ENCODE data around the gene HS6ST2.

HS6ST2 gene

DNA sequence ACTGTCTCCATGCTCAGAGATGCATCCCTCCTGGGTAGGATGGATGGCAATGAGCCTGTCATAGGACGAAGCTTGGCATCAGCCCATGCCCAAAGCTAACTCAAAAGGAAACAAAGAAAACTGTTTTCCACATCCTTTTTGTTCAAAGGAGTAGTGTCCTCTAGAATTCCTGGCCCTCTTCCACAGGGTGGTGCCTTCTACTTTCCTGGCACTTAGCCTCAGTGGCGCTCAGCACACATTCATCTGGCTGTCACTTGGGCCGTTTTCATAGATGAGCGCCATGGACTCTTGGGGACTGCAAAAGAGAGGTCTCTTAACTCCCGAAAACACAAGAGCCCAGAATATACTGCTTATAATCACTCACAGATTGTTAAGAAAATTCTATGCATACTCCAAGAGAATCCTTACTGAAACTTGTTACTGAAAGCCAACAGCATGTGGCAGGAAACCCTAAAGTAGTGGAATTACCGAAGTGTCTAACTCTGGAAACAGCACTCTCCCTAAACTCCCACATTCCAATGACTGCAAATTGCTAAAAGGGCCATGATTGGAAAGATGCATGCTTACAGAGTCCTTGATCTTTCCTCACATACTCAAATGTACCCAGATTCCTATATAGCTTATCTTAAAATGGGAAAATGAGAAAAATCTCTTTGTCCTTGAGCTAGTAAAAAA is 110.0 kb downstream of the HS6ST2 start:
- no peak for DNase-seq (ENCODE audit: low spot score)

DNA sequence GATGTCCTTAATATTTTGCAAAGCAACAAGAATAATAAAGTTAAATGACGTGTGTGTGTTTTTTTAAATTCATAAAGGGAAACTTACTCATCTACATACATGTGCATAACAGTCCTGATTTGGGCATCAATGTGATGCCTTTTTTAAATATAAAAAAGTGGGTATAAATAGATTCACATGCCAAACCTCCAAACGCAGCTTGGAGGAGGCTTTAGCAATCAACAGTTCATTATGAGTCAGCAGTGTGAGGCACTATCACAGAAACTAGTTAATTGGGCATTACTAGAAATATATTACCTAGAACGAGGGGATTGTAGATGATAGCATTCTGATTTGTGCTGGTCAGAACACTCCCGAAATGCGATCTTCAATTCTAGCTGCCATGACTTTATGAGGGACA is 115.1 kb downstream of the HS6ST2 start:
- no peak for DNase-seq (ENCODE audit: low spot score)

- DNase-seq (ENCODE audit: low spot score): no peak
Observed at GRCh38 chrX:132842460-132843238, 115.8 kb downstream of the HS6ST2 start.

GRCh38 chrX:132837967-132838366 is 120.5 kb downstream of the HS6ST2 start:
- no peak for DNase-seq (ENCODE audit: low spot score)

DNA sequence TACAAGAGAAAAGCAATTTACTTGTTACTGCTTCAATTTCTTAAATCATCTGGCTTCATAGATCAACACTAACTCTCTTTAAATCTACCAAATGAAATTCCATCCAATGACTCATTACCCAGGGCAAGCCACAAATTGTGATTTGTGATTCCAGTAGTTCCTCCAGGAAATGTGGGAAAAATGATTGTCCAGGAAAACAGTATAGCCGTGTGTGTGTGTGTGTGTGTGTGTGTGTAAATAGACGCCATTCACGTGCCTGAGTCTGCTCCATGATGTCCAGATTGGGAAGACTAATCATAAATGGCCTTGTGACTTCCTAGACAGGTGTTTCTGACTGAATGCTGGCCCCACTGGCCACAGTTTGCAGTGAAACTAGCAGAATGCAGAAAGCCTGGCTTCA is 121.3 kb downstream of the HS6ST2 start:
- no peak for DNase-seq (ENCODE audit: low spot score)

- DNase-seq (ENCODE audit: low spot score): no peak
Observed at GRCh38 chrX:132836471-132836870, 122.0 kb downstream of the HS6ST2 start.

DNA sequence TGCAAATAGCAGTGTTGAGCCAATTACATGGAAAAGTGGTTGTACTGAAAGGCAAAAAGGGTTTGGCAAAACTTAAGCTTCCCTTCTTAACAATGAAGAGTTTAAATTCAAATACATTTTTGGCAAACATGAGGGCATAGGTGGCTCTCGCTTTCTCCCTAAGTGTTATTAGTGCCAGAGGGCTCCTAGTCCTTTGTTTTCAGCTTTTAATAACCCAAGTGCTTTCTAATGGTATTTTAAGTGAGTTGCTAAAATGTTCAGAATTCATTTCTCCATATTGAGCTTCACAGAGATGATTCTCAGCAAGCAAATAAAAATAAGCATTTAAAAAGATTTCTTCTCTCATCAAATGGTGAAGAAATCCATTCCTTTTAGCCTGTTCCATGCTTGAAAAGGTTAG is 123.7 kb downstream of the HS6ST2 start:
- no peak for DNase-seq (ENCODE audit: low spot score)

- no peak for DNase-seq (ENCODE audit: low spot score)
Observed at GRCh38 chrX:132834109-132834508, 124.3 kb downstream of the HS6ST2 start.

- no peak for DNase-seq (ENCODE audit: low spot score)
Observed at GRCh38 chrX:132833373-132833772, 125.1 kb downstream of the HS6ST2 start.

DNA sequence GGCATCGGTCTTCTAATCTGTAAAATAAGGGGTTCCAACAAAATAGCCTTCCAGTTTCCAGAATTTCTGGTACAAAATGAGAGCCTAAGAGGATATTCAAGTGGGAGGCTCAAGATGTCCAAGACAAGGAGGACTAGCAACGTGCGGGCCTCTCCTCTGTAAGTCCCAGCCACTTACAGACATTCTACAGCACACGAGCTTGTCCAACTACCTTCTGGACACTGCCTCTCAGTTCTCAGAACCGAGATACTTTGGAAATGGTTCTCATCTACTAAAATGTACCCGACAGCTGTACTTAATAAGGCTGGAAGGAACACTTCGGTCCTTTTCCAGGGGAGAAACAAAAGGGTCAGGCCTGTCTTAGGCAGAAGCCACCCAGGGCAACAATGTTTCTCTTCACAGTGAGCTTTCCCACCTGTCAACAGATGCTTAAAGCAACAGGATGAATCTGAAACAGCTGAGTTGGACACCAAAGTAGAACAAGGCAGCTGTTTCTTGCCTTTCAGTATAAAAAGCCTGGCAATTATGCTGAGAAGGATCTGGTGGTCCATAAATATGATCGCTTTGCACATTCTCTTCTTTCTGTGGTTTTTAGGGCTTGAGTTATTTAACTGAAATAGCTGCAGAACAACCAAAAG is 127.0 kb downstream of the HS6ST2 start:
- DNase-seq (ENCODE audit: low spot score): no peak

- no peak for DNase-seq (ENCODE audit: low spot score)
Observed at GRCh38 chrX:132822634-132823012, 135.8 kb downstream of the HS6ST2 start.

DNA sequence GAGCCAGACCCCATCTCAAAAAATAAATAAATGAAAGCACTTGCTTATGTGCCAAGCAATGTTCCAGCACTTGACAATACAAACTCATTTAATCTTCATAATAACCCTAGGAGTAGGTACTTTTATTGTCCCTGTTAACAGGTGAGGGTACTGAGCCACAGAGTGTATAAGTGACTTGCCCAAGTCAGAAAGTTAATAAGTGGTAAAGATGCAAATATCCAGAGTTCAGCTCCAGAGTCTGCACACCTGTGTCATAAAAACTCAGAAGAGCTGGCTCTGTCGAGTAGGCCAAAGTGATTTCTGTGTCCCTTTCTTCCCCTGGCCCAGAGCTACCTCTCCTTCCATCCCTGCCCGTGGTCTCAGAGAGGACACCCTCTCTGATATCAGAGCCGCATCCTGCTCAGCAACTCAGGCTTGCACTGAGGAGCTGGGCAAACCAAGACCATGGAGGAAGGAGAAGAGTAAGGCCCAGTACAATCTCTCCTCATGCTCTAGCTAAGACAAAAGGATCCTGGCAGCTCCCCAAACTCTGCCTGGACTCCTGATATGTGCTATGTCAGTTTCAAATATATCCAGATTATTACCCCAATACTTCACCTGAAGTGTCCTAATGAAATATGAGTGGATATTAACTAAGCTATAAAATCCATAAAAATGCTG is 136.3 kb downstream of the HS6ST2 start:
- DNase-seq (ENCODE audit: low spot score): no peak

DNA sequence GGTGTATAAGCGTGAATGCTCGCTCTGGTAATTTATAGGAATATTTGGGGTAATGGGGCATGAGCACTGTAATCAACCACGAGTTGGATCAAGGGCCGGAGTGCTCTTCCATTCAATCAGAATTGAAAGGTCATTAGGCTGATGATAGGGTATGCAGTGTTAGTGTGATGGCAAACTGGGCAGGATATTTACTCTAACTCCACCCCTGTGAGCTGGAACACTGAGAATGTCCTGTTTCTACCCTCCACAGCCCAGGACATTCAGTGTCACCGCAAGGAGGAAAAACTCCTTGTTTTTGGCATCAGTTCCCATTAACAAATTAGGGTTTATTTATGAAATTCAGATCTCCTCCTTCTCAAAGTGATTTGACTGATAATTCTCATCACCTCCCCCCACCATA is 137.8 kb downstream of the HS6ST2 start:
- no peak for DNase-seq (ENCODE audit: low spot score)

DNA sequence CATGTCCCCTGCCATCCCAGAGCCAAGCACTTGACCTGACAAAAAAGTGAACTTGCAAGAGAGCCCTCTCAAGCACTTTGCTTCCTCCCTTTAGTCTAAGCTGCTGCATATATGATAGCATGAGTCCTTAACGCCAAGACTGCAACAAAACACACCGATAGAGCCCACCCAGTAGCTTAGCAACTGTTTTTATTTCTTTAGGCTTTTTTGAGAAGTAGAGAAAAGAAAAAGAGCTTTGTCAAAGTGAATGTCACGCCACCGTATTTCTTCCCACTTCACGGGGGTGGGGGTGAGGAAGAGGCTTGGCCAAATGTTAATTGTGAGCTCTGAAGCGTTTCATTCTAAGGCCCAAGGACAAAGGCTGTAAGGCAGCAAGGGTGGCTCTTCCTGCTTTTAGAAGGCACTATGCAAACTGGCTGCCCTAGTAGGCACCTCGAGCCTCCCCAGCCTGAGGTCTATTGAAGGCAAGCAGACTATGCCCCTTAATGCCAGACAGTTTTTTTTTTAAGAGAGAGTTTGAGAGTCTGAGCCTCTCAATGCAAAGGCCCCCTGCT is 138.6 kb downstream of the HS6ST2 start:
- DNase-seq (ENCODE audit: low spot score): no peak

DNA sequence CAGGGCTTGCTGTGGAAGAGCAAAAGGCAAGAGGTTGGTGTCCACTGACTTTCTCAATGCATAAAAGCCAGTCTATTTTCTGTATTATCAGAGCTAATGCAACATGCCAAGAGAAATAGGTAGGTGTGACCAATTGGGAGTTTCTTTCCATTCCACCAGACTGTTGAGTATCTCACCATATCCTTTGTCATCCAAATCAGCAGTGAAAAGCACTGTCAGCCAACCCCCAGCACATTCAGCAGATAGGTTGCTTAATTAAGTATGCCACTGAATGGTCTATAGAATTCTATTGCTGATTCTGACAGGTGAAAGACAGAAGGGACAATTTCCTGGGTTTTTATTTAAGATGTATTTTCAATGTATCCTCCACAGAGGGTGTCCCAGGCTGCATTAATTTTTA is 139.8 kb downstream of the HS6ST2 start:
- no peak for DNase-seq (ENCODE audit: low spot score)

DNA sequence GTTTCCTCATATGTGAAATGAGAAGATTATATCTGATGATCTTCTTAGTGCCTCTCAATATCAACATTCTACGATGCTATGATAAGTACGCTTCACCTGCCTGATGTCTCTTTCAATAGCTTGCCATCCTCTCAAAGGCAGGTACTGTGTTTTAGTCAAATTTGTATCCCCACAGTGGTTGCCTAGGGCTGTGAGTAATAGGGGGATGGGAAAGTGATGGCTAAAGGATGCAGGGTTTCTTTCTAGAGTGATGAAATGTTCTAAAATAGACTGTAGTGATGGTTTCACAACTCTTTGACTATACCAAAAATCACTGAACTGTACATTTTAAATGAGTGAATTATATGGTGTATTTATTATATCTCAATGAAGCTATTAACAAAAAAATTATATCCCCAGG is 142.8 kb downstream of the HS6ST2 start:
- no peak for DNase-seq (ENCODE audit: low spot score)

DNA sequence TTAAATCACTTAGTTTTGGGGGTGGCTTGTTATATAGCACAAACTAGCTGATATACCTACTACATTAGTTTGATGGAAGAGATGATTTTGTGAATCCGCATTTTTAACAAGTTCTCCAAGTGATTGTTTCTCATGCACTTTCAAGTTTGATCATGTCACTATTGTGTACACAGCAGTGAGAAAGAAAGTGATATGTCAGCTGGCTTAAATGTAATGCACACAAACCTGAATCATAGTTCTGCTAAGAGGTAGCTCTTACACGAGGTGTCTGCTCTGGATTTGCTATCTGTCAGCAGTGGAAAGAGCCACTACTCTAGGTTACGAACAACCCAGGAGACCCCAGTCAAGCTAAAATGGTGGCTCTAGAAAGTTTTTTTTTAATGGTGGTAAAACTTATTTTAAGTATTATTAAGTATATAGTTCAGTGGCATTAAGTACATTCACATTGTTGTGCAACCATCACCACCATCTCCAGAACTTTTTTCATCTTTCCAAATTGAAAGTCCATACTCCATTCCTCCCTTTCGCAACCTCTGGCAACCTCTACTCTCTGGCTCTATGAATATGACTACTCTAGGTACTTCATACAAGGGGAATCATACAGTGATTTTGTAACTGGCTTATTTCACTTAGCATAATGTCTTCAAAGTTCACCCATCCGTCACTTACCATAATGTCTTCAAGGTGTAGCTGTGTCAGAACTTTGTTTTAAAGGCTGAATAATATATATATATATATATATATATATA is 147.3 kb downstream of the HS6ST2 start:
- no peak for DNase-seq (ENCODE audit: low spot score)

GRCh38 chrX:132810488-132810887 is 147.9 kb downstream of the HS6ST2 start:
- no peak for DNase-seq (ENCODE audit: low spot score)

DNA sequence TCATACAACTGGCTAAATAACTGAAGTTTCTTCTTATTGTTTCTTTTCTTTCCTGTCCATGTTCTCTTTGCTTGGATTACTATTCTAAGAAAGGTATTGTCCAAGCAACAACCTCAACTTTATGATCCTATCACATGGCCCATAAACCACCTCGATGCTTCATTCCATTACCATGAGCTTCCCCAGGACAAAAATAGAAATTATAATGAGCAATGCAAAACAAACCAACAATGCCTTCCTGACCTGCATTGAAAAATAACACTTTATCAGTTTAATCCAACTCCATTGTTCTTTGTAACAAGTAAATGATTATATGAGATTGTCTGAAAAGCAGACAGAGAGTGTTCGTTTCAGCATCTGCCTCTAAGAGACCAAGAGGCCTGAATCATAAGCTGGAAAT is 148.8 kb downstream of the HS6ST2 start:
- DNase-seq (ENCODE audit: low spot score): no peak

DNA sequence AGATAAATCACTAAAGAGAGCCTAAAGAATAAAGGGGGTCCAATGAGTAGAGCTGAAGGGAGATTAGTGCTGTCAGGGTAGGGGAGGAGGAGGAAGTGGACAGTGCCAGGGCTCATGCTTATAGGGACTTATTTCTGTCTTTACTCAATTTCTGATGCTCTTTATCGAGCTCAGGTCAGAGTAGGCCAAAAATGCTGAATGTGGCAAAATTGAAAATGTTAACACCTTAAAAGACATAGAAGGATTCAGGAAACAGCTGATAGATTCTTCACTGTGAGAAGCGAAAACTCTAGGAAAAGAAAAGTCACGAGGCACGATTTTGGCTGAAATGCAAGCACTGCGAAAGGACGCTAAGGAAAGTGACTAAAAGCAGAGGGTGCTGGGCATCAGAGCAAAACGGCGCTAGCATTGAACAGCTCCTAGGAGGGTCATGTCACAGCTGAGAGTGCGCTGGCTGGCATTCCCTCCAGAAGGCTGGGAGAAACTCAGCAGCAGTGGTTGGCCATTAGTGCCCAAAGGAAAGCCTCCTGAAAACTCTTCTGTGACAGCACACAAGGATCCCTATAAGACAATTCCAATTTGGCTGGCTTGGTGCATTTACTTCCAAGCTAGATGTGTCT is 150.9 kb downstream of the HS6ST2 start:
- DNase-seq (ENCODE audit: low spot score): no peak

GRCh38 chrX:132802033-132802432 is 156.4 kb downstream of the HS6ST2 start:
- DNase-seq (ENCODE audit: low spot score): no peak
